GM08714 (cell line): Measurements from ENCODE around the gene GYS2.

ENCODE experiments used
- H3K4me3 ChIP-seq: fragments of 200-500 bp; sonication (Bioruptor generic); 2 replicates; pipeline ENCODE4 v1.5.1; 2014; ENCODE audit warnings: mild to moderate bottlenecking, low read length, inconsistent platforms
- ZNF274 ChIP-seq: IDR thresholded peaks from 2 replicates; pipeline ENCODE4 v1.6.1; 2012; ENCODE audit warnings: mild to moderate bottlenecking, low read depth, low read length

The GYS2 gene

GRCh38 chr12:21583587-21583986, 21.1 kb downstream of the GYS2 start:
- no peak for TF ChIP-seq ZNF274
- H3K4me3 ChIP-seq: no peak overlapping the region

GRCh38 chr12:21580748-21581516, 23.7 kb downstream of the GYS2 start:
- no peak for TF ChIP-seq ZNF274
- H3K4me3 ChIP-seq: no peak overlapping the region

GRCh38 chr12:21577516-21577915, 27.1 kb downstream of the GYS2 start:
- no peak overlapping the region for H3K4me3 ChIP-seq
- no peak for TF ChIP-seq ZNF274

GRCh38 chr12:21576431-21576830, 28.2 kb downstream of the GYS2 start:
- no peak for TF ChIP-seq ZNF274
- H3K4me3 ChIP-seq: no peak overlapping the region

- no peak overlapping the region for H3K4me3 ChIP-seq
- TF ChIP-seq ZNF274: no peak
Observed at GRCh38 chr12:21573733-21574358, 30.8 kb downstream of the GYS2 start.

- no peak overlapping the region for H3K4me3 ChIP-seq
- no peak for TF ChIP-seq ZNF274
Observed at GRCh38 chr12:21571046-21571445, 33.6 kb downstream of the GYS2 start.

GRCh38 chr12:21568115-21568514, 36.5 kb downstream of the GYS2 start:
- TF ChIP-seq ZNF274: no peak
- H3K4me3 ChIP-seq: no peak overlapping the region

- no peak overlapping the region for H3K4me3 ChIP-seq
- TF ChIP-seq ZNF274: no peak
Observed at GRCh38 chr12:21566907-21567394, 37.7 kb downstream of the GYS2 start.

- TF ChIP-seq ZNF274: no peak
- no peak overlapping the region for H3K4me3 ChIP-seq
Observed at GRCh38 chr12:21566223-21566906, 38.3 kb downstream of the GYS2 start.

GRCh38 chr12:21562859-21563258, 41.8 kb downstream of the GYS2 start:
- no peak overlapping the region for H3K4me3 ChIP-seq
- TF ChIP-seq ZNF274: no peak

- TF ChIP-seq ZNF274: no peak
- H3K4me3 ChIP-seq: no peak overlapping the region
Observed at GRCh38 chr12:21561158-21561557, 43.5 kb downstream of the GYS2 start.

GRCh38 chr12:21559855-21560569, 44.6 kb downstream of the GYS2 start:
- H3K4me3 ChIP-seq: no peak overlapping the region
- no peak for TF ChIP-seq ZNF274

GRCh38 chr12:21558100-21558679, 46.5 kb downstream of the GYS2 start:
- TF ChIP-seq ZNF274: no peak

GRCh38 chr12:21553329-21553675, 51.3 kb downstream of the GYS2 start:
- TF ChIP-seq ZNF274: no peak
- H3K4me3 ChIP-seq: no peak overlapping the region

More at GRCh38 chr12:21558100-21558679, 46.5 kb downstream of the GYS2 start:
- H3K4me3 ChIP-seq: no peak overlapping the region
